Gastroesophageal sphincter (tissue), 3 donors: Measurements from ENCODE around the gene ESR2.

Experiments
- EP300 ChIP-seq: sonication (generic); formaldehyde crosslinking; IDR thresholded peaks from one replicate; pipeline ENCODE4 v1.6.1; 2017; ENCODE audit warnings: antibody characterized with exemption, mild to moderate bottlenecking
- POLR2A ChIP-seq, 2 donors: fragments of 450-650 bp; IDR thresholded peaks; one replicate each; pipeline ENCODE4 v1.6.1; 2017; ENCODE audit warnings: antibody characterized with exemption in 2 of 2, mild to moderate bottlenecking in 2 of 2, moderate library complexity in 1 of 2
- POLR2AphosphoS5 ChIP-seq: sonication (generic); formaldehyde crosslinking; IDR thresholded peaks from one replicate; pipeline ENCODE4 v1.6.1; 2017; ENCODE audit warnings: antibody characterized with exemption
- TF ChIP-seq, protein P1 (sequence below), 4 experiments: fragments of 200-600 bp in 2 of 4; fragments of 450-650 bp in 2 of 4; sonication (generic) in 1 of 4; IDR thresholded peaks; one replicate each; pipeline ENCODE4 v1.5.1; 2017 to 2019; ENCODE audit warnings: antibody characterized with exemption in 4 of 4, mild to moderate bottlenecking in 2 of 4, moderate library complexity in 2 of 4

DNA sequence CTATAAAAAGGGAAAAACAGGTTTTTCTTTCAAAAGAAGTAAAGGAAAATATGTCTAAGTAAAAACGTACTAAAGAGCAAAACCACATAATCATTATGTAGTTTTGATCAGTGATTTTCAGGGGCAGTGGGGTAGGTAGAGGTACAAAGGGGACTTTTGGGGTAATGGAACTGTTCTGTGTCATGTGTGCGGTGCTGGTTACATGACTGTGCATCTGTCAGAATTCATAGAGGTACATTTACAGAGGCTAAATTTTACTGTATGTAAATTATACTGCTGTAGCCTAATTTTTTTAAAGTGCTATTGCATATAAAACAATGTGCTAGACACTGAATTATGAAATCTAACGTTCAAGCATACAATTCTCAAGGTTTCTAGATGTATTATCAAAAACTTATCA lies 2.0 kb downstream of the ESR2 start:
- TF ChIP-seq, protein P1, sequence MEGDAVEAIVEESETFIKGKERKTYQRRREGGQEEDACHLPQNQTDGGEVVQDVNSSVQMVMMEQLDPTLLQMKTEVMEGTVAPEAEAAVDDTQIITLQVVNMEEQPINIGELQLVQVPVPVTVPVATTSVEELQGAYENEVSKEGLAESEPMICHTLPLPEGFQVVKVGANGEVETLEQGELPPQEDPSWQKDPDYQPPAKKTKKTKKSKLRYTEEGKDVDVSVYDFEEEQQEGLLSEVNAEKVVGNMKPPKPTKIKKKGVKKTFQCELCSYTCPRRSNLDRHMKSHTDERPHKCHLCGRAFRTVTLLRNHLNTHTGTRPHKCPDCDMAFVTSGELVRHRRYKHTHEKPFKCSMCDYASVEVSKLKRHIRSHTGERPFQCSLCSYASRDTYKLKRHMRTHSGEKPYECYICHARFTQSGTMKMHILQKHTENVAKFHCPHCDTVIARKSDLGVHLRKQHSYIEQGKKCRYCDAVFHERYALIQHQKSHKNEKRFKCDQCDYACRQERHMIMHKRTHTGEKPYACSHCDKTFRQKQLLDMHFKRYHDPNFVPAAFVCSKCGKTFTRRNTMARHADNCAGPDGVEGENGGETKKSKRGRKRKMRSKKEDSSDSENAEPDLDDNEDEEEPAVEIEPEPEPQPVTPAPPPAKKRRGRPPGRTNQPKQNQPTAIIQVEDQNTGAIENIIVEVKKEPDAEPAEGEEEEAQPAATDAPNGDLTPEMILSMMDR (IDR thresholded peaks at IDR 0.05), result no peak
- TF ChIP-seq POLR2AphosphoS5 (no peak), POLR2A (IDR thresholded peaks at IDR 0.05) (no peak), EP300 (no peak)
